ENCODE data around the gene MAP7. TPM values are rescaled to one million over a fixed set of nuclear protein-coding genes. Genes with fewer than 3 reads are reported as not detected.

The MAP7 gene
- total and polyA plus RNA-seq, 9 of the 15 experiments (the other 6 are each of a cell fraction or from before 2014, with no cell fraction given) = 0.76 to 7.7 (median 3.9) TPM

GRCh38 chr6:136486357-136486756 lies 63.9 kb downstream of the MAP7 start:
- in situ Hi-C loops (cut with MboI) (no loop called here), intact Hi-C loops (cut with micrococcal nuclease) (no loop called here)
- POLR2A ChIA-PET = interaction anchor here (0.5 kb wide), 1 partner anchor 78 kb away, joined by 5 read pairs; no protein-coding TSS in a partner anchor
- Histone ChIP-seq H3K4me1 (replicated peaks in 1 of 2; ENCODE audit: control insufficient read depth in 2 of 2, insufficient read depth in 2 of 2, low read length in 2 of 2) (no peaks in the 10 kb centered on the region), H3K27me3 (ENCODE audit: control insufficient read depth in 2 of 2, insufficient read depth in 2 of 2, low read length in 2 of 2) (no peaks in the 10 kb centered on the region), H2AFZ (ENCODE audit: low read depth, low read length) (no peak overlapping the region), H3K9me1 (ENCODE audit: control insufficient read depth, insufficient read depth, low read length) (no peaks in the 10 kb centered on the region), H3K9ac (ENCODE audit: insufficient read depth in 1 of 2, low read depth in 2 of 2, low read length in 2 of 2) (no peak overlapping the region), H3K27ac (ENCODE audit: extremely low read depth, low read depth, low read length) (no peak overlapping the region), H3K9me3 (replicated peaks; ENCODE audit: control insufficient read depth, insufficient read depth, low read depth, low read length) (no peaks in the 10 kb centered on the region), H3K79me2 (ENCODE audit: control insufficient read depth, insufficient read depth, low read length) (no peaks in the 10 kb centered on the region), H4K20me1 (replicated peaks; ENCODE audit: control insufficient read depth, insufficient read depth, low read length) (no peaks in the 10 kb centered on the region), H3K4me2 (ENCODE audit: insufficient read depth, low read length) (no peak overlapping the region), H3K4me3 (no peak overlapping the region), H3K36me3 (ENCODE audit: control insufficient read depth, insufficient read depth, low read length) (no peaks in the 10 kb centered on the region)
- no peak for DNase-seq (ENCODE audit: extremely low read depth in 1 of 4, low spot score in 3 of 4)
- no peak for FAIRE-seq
- CTCF ChIA-PET (ENCODE audit: low intra/inter-chr PET ratio) = interaction anchor here (0.6 kb wide), 1 partner anchor 163 kb away, joined by 3 read pairs; no protein-coding TSS in a partner anchor
- ATAC-seq = no peak
- WGBS (ENCODE audit: insufficient coverage, low coverage, missing lambda C conversion rate) = 6% methylated on average over 1 of the region's 1 CpG
- no TSS peak for BruUV-seq (replicated peaks)
- TF ChIP-seq HEY1 (CRISPR knock-in tag; IDR thresholded peaks at IDR 0.05; ENCODE audit: borderline replicate concordance) = no peak
- TF ChIP-seq CEBPZ (IDR thresholded peaks at IDR 0.05; ENCODE audit: borderline replicate concordance, low read depth, low read length) = no peak
- TF ChIP-seq CUX1 (CRISPR knock-in tag; IDR thresholded peaks at IDR 0.05) = no peak
- TF ChIP-seq MEIS2 (IDR thresholded peaks at IDR 0.05; ENCODE audit: partially characterized antibody) = no peak
